IPS-15b (cell line): Measurements from ENCODE around the gene RAB22A.

Source experiments
- H3K27me3 ChIP-seq: one replicate; pipeline ENCODE4 v1.6.1; 2013; ENCODE audit warnings: low read length; ENCODE audit not compliant: control insufficient read depth, insufficient read depth
- H3K36me3 ChIP-seq: one replicate; pipeline ENCODE4 v1.6.1; 2013; ENCODE audit warnings: low read length; ENCODE audit not compliant: control insufficient read depth, insufficient read depth
- H3K4me1 ChIP-seq: one replicate; pipeline ENCODE4 v1.6.1; 2013; ENCODE audit warnings: mild to moderate bottlenecking, low read length; ENCODE audit not compliant: control insufficient read depth, insufficient read depth
- H3K4me3 ChIP-seq: one replicate; pipeline ENCODE4 v1.5.1; 2013; ENCODE audit warnings: low read depth, low read length
- H3K9ac ChIP-seq: one replicate; pipeline ENCODE4 v1.6.1; 2013; ENCODE audit warnings: low read depth, mild to moderate bottlenecking, low read length
- H3K9me3 ChIP-seq: one replicate; pipeline ENCODE4 v1.6.1; 2013; ENCODE audit warnings: mild to moderate bottlenecking, low read length; ENCODE audit not compliant: control insufficient read depth, insufficient read depth

The RAB22A gene

DNA sequence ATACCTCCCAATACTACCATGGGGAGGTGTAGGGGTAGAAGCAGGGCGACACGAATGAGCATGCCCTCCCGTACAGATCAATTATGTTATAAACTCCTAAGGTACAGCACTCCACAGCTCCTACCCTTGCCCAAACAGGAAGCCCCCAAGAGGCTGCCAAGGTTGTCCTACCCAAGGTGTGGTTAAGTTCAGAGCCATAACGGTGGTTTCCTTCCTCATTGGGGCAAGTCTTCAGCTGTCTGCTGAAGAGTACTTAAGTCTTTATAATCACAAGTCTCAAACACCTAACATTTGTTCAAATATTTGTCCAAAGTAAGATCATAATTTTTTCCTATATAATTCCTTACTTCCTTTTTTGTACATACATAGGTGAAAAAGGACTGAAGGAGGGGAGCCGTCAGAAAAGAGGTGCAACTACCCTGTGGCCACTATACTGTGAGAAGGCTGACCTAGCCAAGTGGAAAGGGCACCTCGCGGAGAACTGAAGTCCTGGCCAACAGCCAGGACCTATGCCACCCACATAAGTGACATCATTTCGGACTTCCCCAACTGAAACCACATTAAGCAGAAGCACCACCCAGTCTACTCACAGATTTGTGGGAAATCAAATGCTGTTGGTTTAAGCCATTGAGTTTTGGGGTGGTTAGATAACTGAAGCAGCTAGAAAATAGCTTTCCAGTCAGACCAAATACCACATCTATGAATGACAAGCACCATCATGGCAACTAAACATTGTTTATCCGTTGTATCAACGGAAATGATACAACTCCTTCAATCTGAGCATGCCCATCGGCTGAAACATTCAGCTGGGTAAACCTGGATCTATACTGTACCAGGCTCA is 2.9 kb upstream of the RAB22A start:
- Histone ChIP-seq H3K27me3 (no peaks in the 10 kb centered on the region), H3K4me3 (no peak overlapping the region), H3K9ac (no peak overlapping the region), H3K36me3 (no peaks in the 10 kb centered on the region), H3K4me1 (peaks cover 5% of the 10 kb centered on the region), H3K9me3 (no peaks in the 10 kb centered on the region)

DNA sequence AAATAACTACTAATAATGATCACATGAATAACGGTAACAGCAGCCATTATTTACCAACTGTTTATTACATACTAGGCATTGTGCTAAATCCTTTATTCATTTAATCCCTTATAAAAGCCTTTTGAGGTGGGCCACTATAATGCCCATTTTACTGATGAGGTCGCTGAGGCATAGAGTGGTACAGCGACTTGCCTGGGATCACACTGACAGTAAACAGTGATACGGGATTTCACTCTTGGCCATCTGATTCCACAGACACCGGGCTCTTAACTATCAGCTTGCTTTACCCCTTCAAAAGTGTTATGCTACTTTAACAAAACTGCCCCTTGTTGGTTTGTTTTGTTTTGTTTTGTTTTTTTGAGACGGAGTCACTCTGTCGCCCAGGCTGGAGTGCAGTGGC is 2.2 kb upstream of the RAB22A start:
- Histone ChIP-seq H3K4me3 (no peak overlapping the region), H3K36me3 (no peaks in the 10 kb centered on the region), H3K9ac (no peak overlapping the region), H3K27me3 (no peaks in the 10 kb centered on the region), H3K9me3 (no peaks in the 10 kb centered on the region), H3K4me1 (peaks cover 5% of the 10 kb centered on the region)

GRCh38 chr20:58308290-58308679 is 1.2 kb upstream of the RAB22A start:
- H3K9ac ChIP-seq, result no peak overlapping the region
- no peaks in the 10 kb centered on the region for H3K27me3 ChIP-seq
- peak overlapping the region; percentile 88 for H3K4me3 ChIP-seq
- H3K4me1 ChIP-seq, result peaks cover 5% of the 10 kb centered on the region
- peaks cover 1% of the 10 kb centered on the region for H3K36me3 ChIP-seq
- H3K9me3 ChIP-seq, result no peaks in the 10 kb centered on the region

GRCh38 chr20:58308680-58309527 is 611 bp upstream of the RAB22A start:
- peak overlapping the region; percentile 88 for H3K4me3 ChIP-seq
- H3K9me3 ChIP-seq, result no peaks in the 10 kb centered on the region
- peak overlapping the region; percentile 87 for H3K9ac ChIP-seq
- H3K36me3 ChIP-seq, result peaks cover 3% of the 10 kb centered on the region
- H3K27me3 ChIP-seq, result no peaks in the 10 kb centered on the region
- H3K4me1 ChIP-seq, result peaks cover 5% of the 10 kb centered on the region

DNA sequence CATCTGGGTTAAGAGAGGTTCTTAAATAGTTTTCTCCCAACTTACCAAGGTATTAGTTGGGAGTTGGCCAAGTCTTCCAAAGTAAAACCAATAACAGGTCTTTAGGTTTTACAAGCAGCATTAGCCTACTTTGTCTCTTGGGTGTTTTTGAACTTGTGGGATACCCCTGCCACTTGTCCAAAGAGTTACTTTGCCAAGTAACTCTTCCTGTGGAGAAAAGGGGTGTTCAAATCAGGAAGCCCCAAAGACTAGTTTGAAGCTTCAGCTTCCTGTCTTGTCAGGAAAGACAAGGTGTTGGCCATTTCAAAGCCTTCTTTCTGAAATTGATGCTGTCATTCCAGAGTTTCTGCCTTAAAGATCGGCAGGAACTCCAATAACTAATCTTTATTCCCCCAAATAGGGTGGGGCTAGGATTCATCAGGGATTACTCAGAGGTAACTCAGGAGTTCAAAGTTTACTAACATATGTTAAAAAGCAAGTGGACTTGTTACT is 822 bp downstream of the RAB22A start:
- no peaks in the 10 kb centered on the region for H3K9me3 ChIP-seq
- H3K27me3 ChIP-seq, result no peaks in the 10 kb centered on the region
- peaks cover 5% of the 10 kb centered on the region for H3K4me1 ChIP-seq
- H3K36me3 ChIP-seq, result peaks cover 3% of the 10 kb centered on the region
- peak overlapping the region; percentile 78 for H3K4me3 ChIP-seq
- H3K9ac ChIP-seq, result no peak overlapping the region

DNA sequence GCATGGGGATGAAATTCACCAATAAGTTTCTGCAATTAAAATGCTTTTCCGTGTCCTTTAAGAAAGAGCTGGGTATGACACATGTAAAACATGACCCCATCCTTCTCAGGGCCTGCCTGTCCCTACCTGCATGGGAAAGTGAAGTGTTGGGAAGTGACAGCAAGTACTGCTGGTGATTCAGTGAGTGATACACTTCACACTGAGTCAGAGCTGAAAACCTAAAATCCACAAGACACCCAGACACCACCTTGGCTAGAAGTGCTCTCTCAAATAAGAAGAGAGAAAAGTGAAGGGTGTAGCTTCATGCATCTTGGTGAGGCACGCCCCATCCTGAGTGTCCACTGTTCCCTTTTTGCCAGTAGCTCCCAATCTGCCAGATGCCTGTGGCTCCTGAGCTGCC is 3.3 kb downstream of the RAB22A start:
- Histone ChIP-seq H3K9ac (no peak overlapping the region), H3K36me3 (peaks cover 7% of the 10 kb centered on the region), H3K27me3 (no peaks in the 10 kb centered on the region), H3K4me3 (no peak overlapping the region), H3K9me3 (no peaks in the 10 kb centered on the region), H3K4me1 (peaks cover 5% of the 10 kb centered on the region)

GRCh38 chr20:58313396-58313795 is 3.9 kb downstream of the RAB22A start:
- Histone ChIP-seq H3K9ac (no peak overlapping the region), H3K9me3 (no peaks in the 10 kb centered on the region), H3K4me3 (no peak overlapping the region), H3K27me3 (no peaks in the 10 kb centered on the region), H3K36me3 (peaks cover 7% of the 10 kb centered on the region), H3K4me1 (peaks cover 3% of the 10 kb centered on the region)

DNA sequence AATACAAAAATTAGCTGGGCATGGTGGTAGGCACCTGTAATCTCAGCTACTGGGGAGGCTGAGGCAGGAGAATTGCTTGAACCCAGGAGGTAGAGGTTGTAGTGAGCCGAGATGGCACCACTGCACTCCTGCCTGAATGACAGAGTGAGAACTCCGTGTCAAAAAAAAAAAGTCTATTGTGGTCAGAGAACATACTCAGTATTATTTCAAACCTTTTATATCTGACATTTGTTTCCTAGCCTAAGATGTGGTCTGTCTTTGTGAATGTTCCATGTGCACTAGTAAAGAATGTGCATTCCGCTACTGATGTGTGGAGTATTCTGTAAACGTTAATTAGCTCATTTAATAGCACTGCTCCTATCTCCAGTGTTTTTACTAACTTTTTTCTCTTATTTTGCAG is 11.7 kb downstream of the RAB22A start:
- H3K4me1 ChIP-seq, result no peaks in the 10 kb centered on the region
- no peaks in the 10 kb centered on the region for H3K27me3 ChIP-seq
- H3K36me3 ChIP-seq, result peaks cover 5% of the 10 kb centered on the region
- H3K9ac ChIP-seq, result no peak overlapping the region
- H3K4me3 ChIP-seq, result no peak overlapping the region
- H3K9me3 ChIP-seq, result no peaks in the 10 kb centered on the region

GRCh38 chr20:58322083-58322482 is 12.6 kb downstream of the RAB22A start:
- no peaks in the 10 kb centered on the region for H3K4me1 ChIP-seq
- no peaks in the 10 kb centered on the region for H3K9me3 ChIP-seq
- H3K27me3 ChIP-seq, result no peaks in the 10 kb centered on the region
- H3K9ac ChIP-seq, result no peak overlapping the region
- H3K36me3 ChIP-seq, result no peaks in the 10 kb centered on the region
- H3K4me3 ChIP-seq, result no peak overlapping the region

GRCh38 chr20:58325912-58326311 is 16.4 kb downstream of the RAB22A start:
- Histone ChIP-seq H3K27me3 (no peaks in the 10 kb centered on the region), H3K36me3 (no peaks in the 10 kb centered on the region), H3K4me3 (no peak overlapping the region), H3K4me1 (peaks cover 8% of the 10 kb centered on the region), H3K9ac (no peak overlapping the region), H3K9me3 (no peaks in the 10 kb centered on the region)

DNA sequence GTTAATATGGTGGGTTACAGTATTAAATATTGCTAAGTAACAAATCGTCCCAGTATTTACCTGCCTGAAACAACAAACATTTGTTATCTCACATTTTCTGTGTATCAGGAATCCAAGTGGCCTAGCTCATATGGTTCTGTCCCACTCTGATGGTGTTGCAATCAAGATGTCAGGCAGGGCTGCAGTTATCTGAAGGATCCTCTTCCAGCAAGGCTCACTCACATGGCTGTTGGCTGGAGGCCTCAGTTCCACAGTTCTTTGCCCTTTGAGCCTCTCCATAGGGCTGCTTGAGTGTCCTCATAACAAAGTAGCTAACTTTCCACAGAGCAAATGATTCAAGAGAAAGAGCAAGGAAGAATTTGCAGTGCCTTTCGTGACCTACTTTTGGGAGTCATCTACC is 17.7 kb downstream of the RAB22A start:
- Histone ChIP-seq H3K4me3 (no peak overlapping the region), H3K9ac (no peak overlapping the region), H3K9me3 (no peaks in the 10 kb centered on the region), H3K4me1 (peaks cover 8% of the 10 kb centered on the region), H3K27me3 (no peaks in the 10 kb centered on the region), H3K36me3 (no peaks in the 10 kb centered on the region)

GRCh38 chr20:58328836-58329235 is 19.3 kb downstream of the RAB22A start:
- no peak overlapping the region for H3K4me3 ChIP-seq
- no peaks in the 10 kb centered on the region for H3K9me3 ChIP-seq
- no peak overlapping the region for H3K9ac ChIP-seq
- H3K36me3 ChIP-seq, result no peaks in the 10 kb centered on the region
- H3K27me3 ChIP-seq, result no peaks in the 10 kb centered on the region
- H3K4me1 ChIP-seq, result peaks cover 8% of the 10 kb centered on the region
